Left renal cortex interstitium (tissue), 4 donors: ENCODE data around the gene CDY1B. TPM values are rescaled to one million over a fixed set of nuclear protein-coding genes. Genes with fewer than 3 reads are reported as not detected.
"Not testable (repeated sequence)": the region's sequence is repeated elsewhere in the genome, so short reads cannot be mapped to it uniquely, and the experiment has no call there.

Source experiments
- DNase-seq, 4 donors: peaks; one replicate each; pipeline ENCODE4 v3.0.0-alpha.2; 2013; ENCODE audit warnings: low read depth in 4 of 4, low spot score in 2 of 4, missing footprints in 1 of 4
- polyA plus RNA-seq, 4 donors: library from polyadenylated mRNA; unstranded; fragments of 120-200 nt; gene quantifications; one replicate each; pipeline ENCODE4 v1.2.1, GENCODE V29; 2013; ENCODE audit not compliant: insufficient read length in 4 of 4

The CDY1B gene
- not detected for polyA plus RNA-seq

GRCh38 chrY:24047919-24048318 lies at the start of gene CDY1B:
Gene CDY1B, minus strand, starts transcription at chrY:24048019. Its CDS starts 331 bp downstream, at chrY:24047688.
- not testable (repeated sequence) for DNase-seq

- DNase-seq = not testable (repeated sequence)
Observed at GRCh38 chrY:24049525-24049924, 1.7 kb upstream of the CDY1B start.

GRCh38 chrY:24043209-24043608 lies 4.6 kb downstream of the CDY1B start:
- not testable (repeated sequence) for DNase-seq

- DNase-seq = not testable (repeated sequence)
Observed at GRCh38 chrY:24039008-24039718, 8.7 kb downstream of the CDY1B start.

DNA sequence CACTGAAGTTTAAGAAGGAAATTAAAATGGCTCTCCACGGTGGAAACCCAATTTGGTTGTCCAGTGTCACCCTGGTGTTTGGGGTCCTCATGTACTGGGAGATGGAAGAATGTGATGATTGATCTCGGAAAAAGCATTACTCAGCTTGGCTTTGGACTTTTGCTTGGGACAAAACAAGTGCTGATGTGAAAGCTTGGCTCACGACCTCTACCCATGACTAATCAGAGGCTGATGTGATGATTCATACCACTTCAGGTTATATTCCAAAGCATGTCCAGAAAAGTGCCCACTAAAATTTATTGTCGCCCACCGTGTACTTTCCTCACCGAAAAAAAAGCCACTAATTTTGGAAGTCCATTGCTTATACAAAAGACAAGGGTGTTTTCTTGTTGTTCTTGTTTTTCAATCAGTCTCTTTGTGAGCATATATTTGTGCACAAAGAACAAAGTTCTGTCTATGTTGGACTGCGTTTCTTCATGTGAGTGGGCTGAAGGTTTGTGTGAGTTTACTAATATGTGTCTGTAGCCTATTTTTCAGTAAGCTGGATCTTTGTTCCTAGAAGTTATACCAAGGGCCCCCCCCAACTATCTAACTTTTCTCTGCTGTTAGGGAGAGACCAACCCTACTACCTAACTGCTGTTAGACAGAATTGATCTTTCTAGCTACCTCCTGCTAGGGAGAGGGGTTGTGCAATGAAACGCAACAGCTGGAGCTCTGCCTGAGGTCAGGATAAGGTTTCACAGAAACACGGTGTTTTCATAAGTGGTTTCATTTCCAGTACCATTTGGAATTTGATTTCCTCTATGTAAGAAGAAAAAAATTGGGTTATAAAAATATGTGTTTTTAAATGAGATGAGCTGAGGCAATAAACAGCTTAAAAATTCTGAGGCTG lies 21.4 kb downstream of the CDY1B start:
- not testable (repeated sequence) for DNase-seq
